ENCODE data around the gene DDX46. TPM values are rescaled to one million over a fixed set of nuclear protein-coding genes. Genes with fewer than 3 reads are reported as not detected.

DDX46 gene
- total RNA-seq, 1 experiment from 2014 or later: 76.5 TPM

DNA sequence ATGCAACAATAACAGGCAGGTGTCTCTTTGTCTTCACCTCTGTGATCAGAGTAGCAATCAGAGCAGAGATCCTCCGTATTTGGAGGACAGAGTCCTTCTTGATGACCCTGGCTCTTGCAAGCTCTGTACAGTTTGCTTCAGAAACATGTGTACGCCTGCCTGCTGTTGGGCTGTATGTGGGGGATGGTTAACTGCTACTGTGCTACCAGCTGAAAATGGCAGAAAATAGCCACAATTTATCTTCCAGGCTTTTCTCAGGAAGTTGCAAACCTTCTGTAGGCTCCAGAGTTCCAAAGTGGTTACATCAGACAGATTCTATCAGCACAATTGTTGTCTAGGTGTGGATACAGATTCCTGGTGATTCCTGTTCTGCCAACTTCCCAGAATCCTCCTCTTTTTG, 35.5 kb downstream of the DDX46 start:
- H3K27ac ChIP-seq: no peak overlapping the region
- intact Hi-C loops (cut with micrococcal nuclease; ENCODE audit: unreplicated experiment): no loop called here
- TF ChIP-seq CTCF (conservative IDR thresholded peaks at IDR 0.05): no peak
- no peak for TF ChIP-seq EZH2 (IDR thresholded peaks at IDR 0.05; ENCODE audit: low read depth)

GRCh38 chr5:134794819-134795218, 36.2 kb downstream of the DDX46 start:
- H3K36me3 ChIP-seq (ENCODE audit: low read depth): peaks cover 31% of the 10 kb centered on the region
- intact Hi-C loops (cut with micrococcal nuclease; ENCODE audit: unreplicated experiment): no loop called here
- no peaks in the 10 kb centered on the region for H3K27me3 ChIP-seq (ENCODE audit: insufficient read depth, low read depth)
- H3K4me1 ChIP-seq (replicated peaks; ENCODE audit: insufficient read depth): no peaks in the 10 kb centered on the region
- H3K9me2 ChIP-seq (ENCODE audit: insufficient read depth): no peaks in the 10 kb centered on the region
- ChIA-PET CTCF (no interaction called here), POLR2A (ENCODE audit: unreplicated experiment) (interaction anchor here (0.7 kb wide), 1 partner anchor 10 kb away, joined by 8 read pairs; no protein-coding TSS in a partner anchor)
- H3K27ac ChIP-seq: no peak overlapping the region
- no peaks in the 10 kb centered on the region; the same call in 1 of the 2 replicates for H4K20me1 ChIP-seq (ENCODE audit: insufficient read depth)
- no peaks in the 10 kb centered on the region for H3K79me2 ChIP-seq (ENCODE audit: low read depth)
- H3F3A ChIP-seq (ENCODE audit: insufficient read depth, low read depth): 0 out of 2 replicates have a peak, but pooled peaks cover 3% of the 10 kb centered on the region
- H3K4me2 ChIP-seq: no peak overlapping the region
- no peak for TF ChIP-seq CTCF (conservative IDR thresholded peaks at IDR 0.05)
- no peak for TF ChIP-seq EZH2 (IDR thresholded peaks at IDR 0.05; ENCODE audit: low read depth)
- H3K9me3 ChIP-seq (ENCODE audit: insufficient read depth, low read depth): no peaks in the 10 kb centered on the region
- no TSS peak for BruUV-seq (replicated peaks)
- no peak overlapping the region for H3K4me3 ChIP-seq
- DNase-seq: no peak
- no peak overlapping the region for H2AFZ ChIP-seq

More for the DNA sequence above, 35.5 kb downstream of the DDX46 start:
- CTCF ChIA-PET: no interaction called here
- peaks cover 32% of the 10 kb centered on the region for H3K36me3 ChIP-seq (ENCODE audit: low read depth)
- no peaks in the 10 kb centered on the region for H3K79me2 ChIP-seq (ENCODE audit: low read depth)
- no peaks in the 10 kb centered on the region for H3K9me2 ChIP-seq (ENCODE audit: insufficient read depth)
- DNase-seq: no peak
- H3K4me1 ChIP-seq (replicated peaks; ENCODE audit: insufficient read depth): no peaks in the 10 kb centered on the region
- H2AFZ ChIP-seq: no peak overlapping the region
- POLR2A ChIA-PET (ENCODE audit: unreplicated experiment): interaction anchor here (0.6 kb wide), 1 partner anchor 45 kb away, joined by 10 read pairs; no protein-coding TSS in a partner anchor
- 0 out of 2 replicates have a peak, but pooled peaks cover 5% of the 10 kb centered on the region for H3F3A ChIP-seq (ENCODE audit: insufficient read depth, low read depth)
- no peaks in the 10 kb centered on the region; the same call in 1 of the 2 replicates for H4K20me1 ChIP-seq (ENCODE audit: insufficient read depth)
- H3K27me3 ChIP-seq (ENCODE audit: insufficient read depth, low read depth): no peaks in the 10 kb centered on the region
- no peak overlapping the region for H3K4me2 ChIP-seq
- BruUV-seq (replicated peaks): no TSS peak
- no peak overlapping the region for H3K4me3 ChIP-seq
- H3K9me3 ChIP-seq (ENCODE audit: insufficient read depth, low read depth): no peaks in the 10 kb centered on the region

GRCh38 chr5:134798468-134798867, 39.9 kb downstream of the DDX46 start:
- BruUV-seq (replicated peaks): no TSS peak
- Histone ChIP-seq H3K36me3 (ENCODE audit: low read depth) (peaks cover 15% of the 10 kb centered on the region), H3K27me3 (ENCODE audit: insufficient read depth, low read depth) (no peaks in the 10 kb centered on the region), H3K9me2 (ENCODE audit: insufficient read depth) (no peaks in the 10 kb centered on the region), H3K9me3 (ENCODE audit: insufficient read depth, low read depth) (no peaks in the 10 kb centered on the region), H3K4me1 (replicated peaks; ENCODE audit: insufficient read depth) (no peaks in the 10 kb centered on the region), H3K4me2 (no peak overlapping the region), H3F3A (ENCODE audit: insufficient read depth, low read depth) (0 out of 2 replicates have a peak, but pooled peaks cover 3% of the 10 kb centered on the region), H4K20me1 (ENCODE audit: insufficient read depth) (no peaks in the 10 kb centered on the region; the same call in 1 of the 2 replicates), H3K27ac (no peak overlapping the region), H3K4me3 (no peak overlapping the region), H2AFZ (no peak overlapping the region), H3K79me2 (ENCODE audit: low read depth) (no peaks in the 10 kb centered on the region)
- POLR2A ChIA-PET (ENCODE audit: unreplicated experiment): no interaction called here
- DNase-seq: no peak
- TF ChIP-seq CTCF (conservative IDR thresholded peaks at IDR 0.05) (no peak), EZH2 (IDR thresholded peaks at IDR 0.05; ENCODE audit: low read depth) (no peak)
- intact Hi-C loops (cut with micrococcal nuclease; ENCODE audit: unreplicated experiment): no loop called here
- CTCF ChIA-PET: no interaction called here
